Measurements from ENCODE around the gene CXCR5.

CXCR5 gene

DNA sequence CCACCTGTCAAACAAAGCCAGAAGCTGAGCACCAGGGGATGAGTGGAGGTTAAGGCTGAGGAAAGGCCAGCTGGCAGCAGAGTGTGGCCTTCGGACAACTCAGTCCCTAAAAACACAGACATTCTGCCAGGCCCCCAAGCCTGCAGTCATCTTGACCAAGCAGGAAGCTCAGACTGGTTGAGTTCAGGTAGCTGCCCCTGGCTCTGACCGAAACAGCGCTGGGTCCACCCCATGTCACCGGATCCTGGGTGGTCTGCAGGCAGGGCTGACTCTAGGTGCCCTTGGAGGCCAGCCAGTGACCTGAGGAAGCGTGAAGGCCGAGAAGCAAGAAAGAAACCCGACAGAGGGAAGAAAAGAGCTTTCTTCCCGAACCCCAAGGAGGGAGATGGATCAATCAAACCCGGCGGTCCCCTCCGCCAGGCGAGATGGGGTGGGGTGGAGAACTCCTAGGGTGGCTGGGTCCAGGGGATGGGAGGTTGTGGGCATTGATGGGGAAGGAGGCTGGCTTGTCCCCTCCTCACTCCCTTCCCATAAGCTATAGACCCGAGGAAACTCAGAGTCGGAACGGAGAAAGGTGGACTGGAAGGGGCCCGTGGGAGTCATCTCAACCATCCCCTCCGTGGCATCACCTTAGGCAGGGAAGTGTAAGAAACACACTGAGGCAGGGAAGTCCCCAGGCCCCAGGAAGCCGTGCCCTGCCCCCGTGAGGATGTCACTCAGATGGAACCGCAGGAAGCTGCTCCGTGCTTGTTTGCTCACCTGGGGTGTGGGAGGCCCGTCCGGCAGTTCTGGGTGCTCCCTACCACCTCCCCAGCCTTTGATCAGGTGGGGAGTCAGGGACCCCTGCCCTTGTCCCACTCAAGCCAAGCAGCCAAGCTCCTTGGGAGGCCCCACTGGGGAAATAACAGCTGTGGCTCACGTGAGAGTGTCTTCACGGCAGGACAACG lies 11.7 kb downstream of the CXCR5 start:
- H3K36me3 ChIP-seq (ENCODE audit: control insufficient read depth, insufficient read depth, low read length): peaks cover 2% of the 10 kb centered on the region
- peaks cover under 1% of the 10 kb centered on the region for H3K4me1 ChIP-seq (ENCODE audit: control insufficient read depth, insufficient read depth, low read length)
- no peak overlapping the region for H3K27ac ChIP-seq (ENCODE audit: low read depth, low read length)
- H3K4me3 ChIP-seq (ENCODE audit: low read length): no peak overlapping the region
- no peak overlapping the region for H3K9ac ChIP-seq (ENCODE audit: low read length)
- H3K27me3 ChIP-seq (ENCODE audit: control insufficient read depth, insufficient read depth, low read length): no peaks in the 10 kb centered on the region

DNA sequence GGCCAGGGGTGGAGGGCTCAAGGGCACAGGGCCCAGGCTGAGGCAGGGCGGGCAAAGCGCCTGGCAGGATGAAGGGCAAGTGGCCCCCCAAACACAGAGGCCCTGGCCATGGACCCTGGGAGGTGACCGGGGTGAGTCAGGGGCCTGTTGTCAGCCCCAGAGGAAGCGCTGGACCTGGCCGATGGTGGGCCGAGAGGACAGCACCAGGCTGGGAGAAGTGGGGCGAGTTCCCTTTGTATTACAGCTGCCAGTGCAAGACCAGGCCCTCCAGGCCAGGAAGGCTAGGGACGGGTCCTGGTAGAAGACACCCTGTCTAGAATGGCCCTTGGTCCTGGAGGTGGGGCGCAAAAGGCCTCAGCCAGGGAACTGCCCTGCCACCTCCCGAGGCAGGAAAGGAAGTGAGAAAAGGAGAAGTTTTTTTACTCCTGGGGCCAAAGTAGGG lies 12.8 kb downstream of the CXCR5 start:
- Histone ChIP-seq H3K36me3 (ENCODE audit: control insufficient read depth, insufficient read depth, low read length) (peaks cover 7% of the 10 kb centered on the region), H3K27ac (ENCODE audit: low read depth, low read length) (no peak overlapping the region)

DNA sequence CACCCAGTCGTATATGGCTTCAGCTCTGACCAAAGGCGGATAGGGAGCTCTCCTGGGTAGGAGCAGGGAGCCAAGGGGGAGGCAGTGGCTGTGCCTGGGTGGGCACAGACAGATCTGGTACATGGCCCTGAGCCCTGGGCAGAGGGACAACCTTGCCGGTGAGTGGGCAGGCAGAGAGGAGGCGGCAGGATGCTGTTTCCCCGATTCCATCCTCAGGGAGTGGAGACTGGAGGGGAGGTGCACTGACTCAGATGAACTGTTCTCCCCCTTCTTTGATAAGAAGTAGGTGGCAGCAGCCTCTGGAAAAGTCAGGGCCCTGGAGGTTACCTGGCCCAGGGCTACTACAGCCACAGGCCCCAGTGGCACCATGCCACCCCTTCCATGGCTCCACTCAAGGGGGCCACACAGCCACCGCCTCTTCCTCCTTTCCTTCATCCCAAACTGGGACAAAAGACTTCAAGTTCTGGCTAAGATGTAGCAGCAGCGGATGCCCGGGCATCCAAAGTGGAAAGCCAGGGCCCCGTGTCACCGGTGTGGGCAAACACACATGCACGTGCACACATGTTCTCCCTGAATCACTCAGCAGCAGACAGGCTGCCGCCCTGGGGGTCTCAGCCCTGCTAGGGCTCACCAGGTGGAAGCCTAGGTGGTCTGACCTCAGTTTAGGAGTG lies 13.4 kb downstream of the CXCR5 start:
- Histone ChIP-seq H3K27ac (ENCODE audit: low read depth, low read length) (no peak overlapping the region), H3K27me3 (ENCODE audit: control insufficient read depth, insufficient read depth, low read length) (no peaks in the 10 kb centered on the region), H3K36me3 (ENCODE audit: control insufficient read depth, insufficient read depth, low read length) (peaks cover 10% of the 10 kb centered on the region), H3K4me3 (ENCODE audit: low read length) (no peak overlapping the region), H3K9ac (ENCODE audit: low read length) (no peak overlapping the region), H3K4me1 (ENCODE audit: control insufficient read depth, insufficient read depth, low read length) (no peaks in the 10 kb centered on the region)

More for the DNA sequence above, 12.8 kb downstream of the CXCR5 start:
- H3K27me3 ChIP-seq (ENCODE audit: control insufficient read depth, insufficient read depth, low read length): no peaks in the 10 kb centered on the region
- H3K4me1 ChIP-seq (ENCODE audit: control insufficient read depth, insufficient read depth, low read length): no peaks in the 10 kb centered on the region
- no peak overlapping the region for H3K4me3 ChIP-seq (ENCODE audit: low read length)
- H3K9ac ChIP-seq (ENCODE audit: low read length): no peak overlapping the region

DNA sequence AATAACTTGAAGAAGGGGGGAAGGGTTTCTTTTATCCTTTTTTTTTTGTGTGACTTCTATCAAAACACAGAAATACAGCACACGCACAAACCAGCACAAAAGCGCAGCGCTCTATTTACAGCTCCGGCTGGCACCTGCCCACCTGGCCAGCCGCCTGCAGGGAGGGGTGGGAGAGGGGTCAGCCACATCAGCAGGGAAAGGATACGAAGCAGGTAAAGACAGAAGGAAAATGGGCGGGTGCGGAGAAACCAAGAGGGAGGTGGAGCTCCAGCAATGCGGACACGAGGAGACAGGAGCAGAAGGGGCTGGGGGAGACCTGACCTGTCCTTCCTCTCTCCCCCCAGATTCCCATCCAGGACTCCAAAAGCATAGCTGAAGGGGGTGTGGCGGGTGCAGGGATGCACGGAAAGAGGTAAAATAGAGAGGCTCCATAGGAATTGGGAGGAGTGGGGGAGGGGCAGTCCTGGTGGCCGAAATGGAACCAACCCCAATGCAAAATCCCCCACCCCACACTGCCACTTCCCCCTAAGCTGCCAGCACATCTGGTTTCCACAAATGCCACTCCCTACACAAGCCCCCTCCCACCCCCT lies 14.1 kb downstream of the CXCR5 start:
- Histone ChIP-seq H3K27ac (ENCODE audit: low read depth, low read length) (no peak overlapping the region), H3K36me3 (ENCODE audit: control insufficient read depth, insufficient read depth, low read length) (peaks cover 16% of the 10 kb centered on the region), H3K9ac (ENCODE audit: low read length) (no peak overlapping the region), H3K4me1 (ENCODE audit: control insufficient read depth, insufficient read depth, low read length) (no peaks in the 10 kb centered on the region), H3K27me3 (ENCODE audit: control insufficient read depth, insufficient read depth, low read length) (no peaks in the 10 kb centered on the region), H3K4me3 (ENCODE audit: low read length) (no peak overlapping the region)

DNA sequence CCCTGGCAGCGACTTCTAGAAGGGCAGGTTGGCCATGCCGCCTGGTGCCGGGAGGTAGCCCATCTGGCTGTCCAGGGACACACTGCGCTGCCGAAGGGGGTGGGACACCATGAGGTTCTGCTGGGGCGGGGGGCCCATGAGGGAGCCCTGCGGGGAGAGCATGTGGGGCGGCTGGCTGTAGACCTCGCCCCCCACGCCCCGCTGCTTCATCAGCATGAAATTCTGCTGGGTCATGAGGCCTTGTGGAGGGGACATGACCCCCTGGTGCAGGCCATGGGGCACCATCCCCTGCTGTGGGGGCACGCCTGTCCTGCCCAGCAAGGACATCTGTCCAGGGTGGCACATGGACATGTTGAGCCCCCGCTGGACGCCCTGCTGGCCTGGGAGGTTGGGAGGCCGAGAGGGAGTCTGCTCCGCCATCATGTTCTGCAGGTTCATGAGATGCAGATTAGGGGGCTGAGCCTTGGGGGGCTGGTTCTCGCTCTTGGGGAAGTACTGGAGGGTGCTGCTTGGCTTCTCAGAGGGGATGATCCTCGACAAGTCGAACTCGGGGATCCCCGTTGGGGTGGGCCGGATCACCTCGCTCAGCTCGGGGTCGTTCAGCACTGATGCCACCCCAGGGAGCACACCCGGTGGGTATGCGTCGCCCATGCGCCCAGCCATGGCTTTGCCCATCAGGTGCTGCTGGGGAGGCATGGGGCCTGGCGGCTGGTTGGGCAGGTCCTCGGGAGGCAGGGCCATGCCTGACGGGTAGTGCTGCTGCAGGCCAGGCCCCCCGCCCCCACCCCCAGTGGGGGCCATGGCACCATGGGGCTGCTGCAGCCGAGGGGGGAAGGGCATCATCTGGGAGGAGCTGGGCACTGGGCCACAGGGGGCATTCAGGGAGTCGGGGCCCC lies 15.0 kb downstream of the CXCR5 start:
- Histone ChIP-seq H3K36me3 (ENCODE audit: control insufficient read depth, insufficient read depth, low read length) (peaks cover 21% of the 10 kb centered on the region), H3K9ac (ENCODE audit: low read length) (no peak overlapping the region), H3K4me1 (ENCODE audit: control insufficient read depth, insufficient read depth, low read length) (no peaks in the 10 kb centered on the region), H3K27ac (ENCODE audit: low read depth, low read length) (no peak overlapping the region), H3K4me3 (ENCODE audit: low read length) (no peak overlapping the region), H3K27me3 (ENCODE audit: control insufficient read depth, insufficient read depth, low read length) (no peaks in the 10 kb centered on the region)

DNA sequence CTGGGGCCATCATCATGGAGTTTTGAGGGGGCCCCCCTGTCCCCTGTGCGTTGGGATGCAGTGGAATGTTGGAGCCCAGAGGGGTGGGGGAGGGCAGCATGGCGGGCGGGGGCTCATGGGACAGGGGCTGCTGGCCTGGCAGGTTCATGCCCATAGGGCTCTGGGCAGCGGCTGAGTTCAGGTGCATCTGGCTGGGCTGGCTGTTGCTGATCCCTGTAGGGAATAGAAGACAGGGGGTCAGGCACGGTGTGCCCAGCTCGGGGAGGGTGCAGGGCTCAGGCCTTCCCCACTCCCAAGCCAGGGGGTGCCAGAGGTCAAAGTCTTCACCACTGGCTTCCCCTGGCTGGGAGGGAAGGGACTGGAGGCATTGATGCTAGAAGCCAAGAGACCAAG lies 15.6 kb downstream of the CXCR5 start:
- Histone ChIP-seq H3K9ac (ENCODE audit: low read length) (no peak overlapping the region), H3K27me3 (ENCODE audit: control insufficient read depth, insufficient read depth, low read length) (no peaks in the 10 kb centered on the region)

DNA sequence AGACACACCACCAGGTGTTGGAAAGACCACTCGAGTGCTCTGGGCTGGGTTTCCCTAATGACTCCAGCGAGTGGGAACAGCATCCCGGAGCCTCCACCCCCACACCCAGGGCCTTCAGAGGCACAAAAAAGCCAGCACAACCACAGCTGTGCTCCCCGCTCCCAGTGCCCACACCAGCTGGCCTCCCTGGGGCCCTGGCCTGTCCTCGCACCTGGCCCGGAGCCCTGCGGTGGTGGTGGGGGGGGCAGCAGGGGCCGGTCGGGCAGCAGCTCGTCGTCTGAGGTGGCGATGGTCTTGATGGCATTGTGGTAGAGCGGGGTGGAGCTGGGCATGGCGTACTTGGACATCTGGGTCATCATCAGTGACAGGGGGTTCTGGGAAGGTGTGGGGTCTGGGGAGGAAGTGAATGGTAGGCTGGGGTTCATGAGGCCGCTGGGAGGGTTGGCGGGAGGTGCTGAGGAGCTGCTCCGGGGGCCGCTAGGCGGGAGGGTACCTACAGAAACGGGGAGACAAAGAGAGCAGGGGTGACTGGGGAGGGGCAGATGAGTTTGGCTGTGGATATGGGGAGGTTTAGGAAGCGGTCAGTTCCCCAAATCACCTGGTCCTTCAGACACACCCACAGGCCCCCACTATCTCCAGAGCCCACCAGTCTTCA lies 16.1 kb downstream of the CXCR5 start:
- Histone ChIP-seq H3K9ac (ENCODE audit: low read length) (no peak overlapping the region), H3K4me3 (ENCODE audit: low read length) (no peak overlapping the region), H3K27ac (ENCODE audit: low read depth, low read length) (peak overlapping the region; percentile 40), H3K27me3 (ENCODE audit: control insufficient read depth, insufficient read depth, low read length) (no peaks in the 10 kb centered on the region), H3K4me1 (ENCODE audit: control insufficient read depth, insufficient read depth, low read length) (no peaks in the 10 kb centered on the region), H3K36me3 (ENCODE audit: control insufficient read depth, insufficient read depth, low read length) (peaks cover 23% of the 10 kb centered on the region)

More for the DNA sequence above, 15.6 kb downstream of the CXCR5 start:
- Histone ChIP-seq H3K4me1 (ENCODE audit: control insufficient read depth, insufficient read depth, low read length) (no peaks in the 10 kb centered on the region), H3K4me3 (ENCODE audit: low read length) (no peak overlapping the region), H3K27ac (ENCODE audit: low read depth, low read length) (no peak overlapping the region), H3K36me3 (ENCODE audit: control insufficient read depth, insufficient read depth, low read length) (peaks cover 23% of the 10 kb centered on the region)

DNA sequence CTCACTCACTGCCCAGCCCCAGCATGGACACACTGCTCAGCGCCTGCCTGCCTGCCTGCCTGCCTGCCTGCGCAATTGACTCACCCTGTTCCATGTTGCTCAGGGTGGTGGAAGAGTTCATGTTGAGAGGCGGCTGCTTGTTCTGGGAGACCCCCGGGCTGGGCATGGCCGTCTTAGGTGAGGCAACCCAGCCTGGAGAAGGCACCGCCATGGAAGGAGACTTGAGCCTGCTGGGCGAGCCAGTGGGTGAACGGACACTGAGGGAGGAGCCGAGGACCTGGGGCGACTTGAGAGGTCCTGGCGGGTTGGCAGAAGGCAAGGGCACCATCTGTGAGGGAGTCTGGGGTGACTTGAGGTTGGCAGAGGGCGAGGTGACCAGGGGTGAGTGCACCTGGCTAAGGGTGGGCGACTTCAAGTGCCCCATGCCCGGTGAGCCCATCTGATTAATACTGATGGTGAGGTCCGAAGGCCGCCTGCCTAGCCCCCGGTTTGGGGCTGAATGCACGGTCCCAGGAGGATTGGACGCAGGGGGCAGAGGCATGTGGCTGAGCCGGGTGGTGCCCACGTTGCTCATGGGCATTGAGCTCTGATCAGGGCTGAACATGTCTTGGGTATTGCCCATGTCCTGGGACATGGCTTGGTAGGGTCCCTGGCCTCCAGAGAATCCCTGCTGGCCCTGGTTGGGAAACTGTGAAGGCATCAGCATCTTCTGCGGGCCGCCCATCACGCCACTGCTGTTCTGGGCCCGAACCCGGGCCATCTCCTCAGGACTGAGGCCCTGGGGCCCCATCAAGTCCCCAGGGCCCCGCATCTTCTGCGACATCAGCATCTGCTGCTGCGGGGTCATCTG lies 17.1 kb downstream of the CXCR5 start:
- peaks cover 23% of the 10 kb centered on the region for H3K36me3 ChIP-seq (ENCODE audit: control insufficient read depth, insufficient read depth, low read length)
- H3K4me3 ChIP-seq (ENCODE audit: low read length): no peak overlapping the region
- no peaks in the 10 kb centered on the region for H3K4me1 ChIP-seq (ENCODE audit: control insufficient read depth, insufficient read depth, low read length)
- H3K9ac ChIP-seq (ENCODE audit: low read length): no peak overlapping the region
- no peak overlapping the region for H3K27ac ChIP-seq (ENCODE audit: low read depth, low read length)
- H3K27me3 ChIP-seq (ENCODE audit: control insufficient read depth, insufficient read depth, low read length): no peaks in the 10 kb centered on the region

DNA sequence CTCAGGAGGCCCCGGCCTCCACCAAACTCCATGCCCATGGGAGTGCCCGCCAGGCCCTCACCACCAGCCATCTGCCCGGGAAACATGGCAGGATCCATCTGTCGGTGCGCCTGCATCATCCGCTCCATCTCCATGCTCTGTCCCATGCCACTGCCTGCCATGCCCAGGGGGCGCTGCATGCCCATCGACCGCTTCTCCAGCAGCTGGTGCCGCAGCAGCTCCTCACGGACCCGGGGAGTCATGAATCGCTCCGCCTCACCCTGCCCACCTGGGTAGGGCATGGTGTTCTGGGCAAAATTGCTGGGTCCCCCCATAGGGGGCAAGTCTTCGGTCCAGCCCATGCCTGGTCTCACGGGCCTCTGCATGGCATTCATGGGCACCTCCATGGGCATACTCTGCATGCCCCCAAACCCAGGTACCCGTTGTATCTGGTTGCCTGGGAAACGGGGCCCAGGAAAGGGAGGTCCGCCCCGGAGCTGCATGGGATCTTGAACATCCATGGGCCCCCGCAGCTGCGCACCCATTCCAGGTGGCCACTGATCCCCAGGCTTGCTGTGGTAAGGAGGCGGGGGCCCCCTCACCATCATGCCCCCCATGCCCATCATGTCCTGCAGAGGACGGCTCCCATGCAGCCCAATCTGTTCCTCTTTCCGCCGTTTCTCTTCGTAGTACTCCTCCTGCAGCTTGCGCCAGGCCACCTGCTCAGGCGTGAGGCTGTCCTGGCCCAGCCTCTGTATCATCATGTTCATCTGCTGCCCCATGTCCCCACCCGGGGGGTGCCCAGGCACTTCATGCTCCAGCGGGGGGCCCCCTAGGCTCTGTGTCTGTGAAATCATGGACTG lies 18.0 kb downstream of the CXCR5 start:
- Histone ChIP-seq H3K36me3 (ENCODE audit: control insufficient read depth, insufficient read depth, low read length) (peaks cover 23% of the 10 kb centered on the region), H3K4me3 (ENCODE audit: low read length) (no peak overlapping the region), H3K27ac (ENCODE audit: low read depth, low read length) (no peak overlapping the region), H3K9ac (ENCODE audit: low read length) (no peak overlapping the region), H3K4me1 (ENCODE audit: control insufficient read depth, insufficient read depth, low read length) (no peaks in the 10 kb centered on the region), H3K27me3 (ENCODE audit: control insufficient read depth, insufficient read depth, low read length) (no peaks in the 10 kb centered on the region)

DNA sequence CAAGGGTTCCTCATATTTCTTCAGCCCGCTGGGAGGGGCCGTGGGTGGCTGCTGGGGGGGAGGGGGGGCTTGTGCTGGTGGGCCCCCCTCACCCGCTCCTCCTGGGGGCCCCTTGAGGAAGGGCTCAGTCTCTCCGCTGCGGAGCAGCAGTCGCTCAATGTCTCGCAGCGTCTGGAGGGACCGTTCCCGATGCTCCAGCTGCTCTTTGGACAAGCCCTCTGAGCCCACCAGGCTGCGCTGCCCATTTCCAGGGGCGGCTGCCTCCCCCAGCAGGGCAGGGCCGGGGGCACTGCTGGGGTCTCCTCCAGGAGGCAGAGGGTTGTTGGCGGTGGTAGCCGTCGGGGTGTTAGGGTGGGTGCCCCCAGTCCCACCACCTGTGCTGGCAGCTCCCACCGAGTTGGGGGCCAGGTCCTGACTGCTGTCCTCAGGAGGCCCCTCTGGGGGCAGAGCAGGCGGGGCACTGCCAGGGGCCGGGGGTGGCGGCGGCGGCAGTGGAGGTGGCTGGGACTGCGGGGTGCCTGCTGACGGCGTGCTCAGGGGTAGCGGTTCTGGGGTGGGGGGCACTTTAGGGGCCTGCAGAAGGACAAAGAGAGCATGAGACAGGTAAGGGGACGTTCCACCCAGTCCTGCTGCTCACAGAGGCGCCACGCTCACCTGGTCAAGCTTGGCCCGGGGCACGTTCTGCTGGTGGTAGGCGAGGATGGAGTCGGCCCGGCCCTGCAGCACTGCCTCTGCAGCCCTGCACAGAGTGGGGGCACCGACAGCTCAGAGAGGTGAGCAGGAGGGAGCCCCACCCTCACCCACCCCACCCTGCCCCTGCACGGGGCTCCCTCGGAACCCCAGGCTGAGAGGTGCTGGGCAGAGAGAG lies 18.9 kb downstream of the CXCR5 start:
- Histone ChIP-seq H3K27ac (ENCODE audit: low read depth, low read length) (no peak overlapping the region), H3K27me3 (ENCODE audit: control insufficient read depth, insufficient read depth, low read length) (no peaks in the 10 kb centered on the region), H3K36me3 (ENCODE audit: control insufficient read depth, insufficient read depth, low read length) (peaks cover 29% of the 10 kb centered on the region), H3K4me3 (ENCODE audit: low read length) (no peak overlapping the region), H3K4me1 (ENCODE audit: control insufficient read depth, insufficient read depth, low read length) (peaks cover 8% of the 10 kb centered on the region), H3K9ac (ENCODE audit: low read length) (no peak overlapping the region)

Measured in rectal smooth muscle tissue (tissue), 1 donor.